Upper lobe of left lung (tissue), 6 donors: ENCODE results near the gene CETN3. TPM values are rescaled to one million over a fixed set of nuclear protein-coding genes. Genes with fewer than 3 reads are reported as not detected.

Experiments
- ATAC-seq, 2 donors: fragments of 200-7000 bp; cut with Tn5 transposase; one replicate each; pipeline ENCODE4 v1.9.1; 2022; ENCODE audit warnings: mild to moderate bottlenecking in 2 of 2, moderate library complexity in 2 of 2; ENCODE audit not compliant: low FRiP score in 2 of 2
- DNase-seq, 2 donors: peaks; one replicate each; pipeline ENCODE4 v3.0.0-alpha.2; 2019 to 2020
- H3K27ac ChIP-seq, 4 donors: fragments of 200-600 bp; sonication (generic); one replicate each; pipeline ENCODE4 v1.5.1; 2016 to 2019
- H3K27me3 ChIP-seq, 4 donors: fragments of 200-600 bp; sonication (generic); one replicate each; pipeline ENCODE4 v1.5.1; 2017 to 2019
- H3K36me3 ChIP-seq, 4 donors: fragments of 200-600 bp; sonication (generic); one replicate each; pipeline ENCODE4 v1.5.1; 2016 to 2019
- H3K4me1 ChIP-seq, 4 donors: fragments of 200-600 bp; sonication (generic); one replicate each; pipeline ENCODE4 v1.5.1; 2018 to 2019
- H3K4me3 ChIP-seq, 4 donors: fragments of 200-600 bp; sonication (generic); one replicate each; pipeline ENCODE4 v1.5.1; 2017 to 2019; ENCODE audit warnings: mild to moderate bottlenecking in 2 of 4, moderate library complexity in 1 of 4
- H3K9me3 ChIP-seq, 4 donors: fragments of 200-600 bp; sonication (generic); one replicate each; pipeline ENCODE4 v1.5.1; 2018 to 2019
- CTCF ChIP-seq, 6 experiments: fragments of 450-650 bp in 4 of 6; fragments of 200-600 bp in 2 of 6; sonication (generic) in 2 of 6; IDR thresholded peaks; one replicate each; pipeline ENCODE4 v1.5.1; 2016 to 2019; ENCODE audit warnings: antibody characterized with exemption in 6 of 6
- EP300 ChIP-seq, 4 donors: sonication (generic); formaldehyde crosslinking; IDR thresholded peaks; one replicate each; pipeline ENCODE4 v1.5.1; 2017; ENCODE audit warnings: antibody characterized with exemption in 4 of 4, control low read depth in 2 of 4
- POLR2A ChIP-seq, 4 donors: fragments of 450-650 bp; IDR thresholded peaks; one replicate each; pipeline ENCODE4 v1.5.1; 2016 to 2017; ENCODE audit warnings: antibody characterized with exemption in 4 of 4, mild to moderate bottlenecking in 2 of 4
- POLR2AphosphoS5 ChIP-seq, 2 donors: sonication (generic); formaldehyde crosslinking; IDR thresholded peaks; one replicate each; pipeline ENCODE4 v1.5.1; 2017; ENCODE audit warnings: antibody characterized with exemption in 2 of 2
- WGBS, 2 donors: methylation state at CpG; one replicate each; pipeline ENCODE4 v1.1.5; 2017 to 2018; 5-methylcytosine and 5-hydroxymethylcytosine counted together
- total RNA-seq, 6 donors: library from RNA; depleted of rRNA in 4 of 6; stranded (reverse); fragments of >200 nt in 4 of 6; gene quantifications; one replicate each; pipeline versions ENCODE4 v1.1.0 to v1.2.1, GENCODE V29; 2016 to 2021
- donor health status: DM: no; HTN: no; CAD: no; lungs with moderate emphysema.
- donor health status: DM: no; HTN: yes; CAD: no; lungs with severe emphysema.

The CETN3 gene
- total RNA-seq, 6 donors from 2014 or later, result 3.3 to 28.5 (median 11.7) TPM

DNA sequence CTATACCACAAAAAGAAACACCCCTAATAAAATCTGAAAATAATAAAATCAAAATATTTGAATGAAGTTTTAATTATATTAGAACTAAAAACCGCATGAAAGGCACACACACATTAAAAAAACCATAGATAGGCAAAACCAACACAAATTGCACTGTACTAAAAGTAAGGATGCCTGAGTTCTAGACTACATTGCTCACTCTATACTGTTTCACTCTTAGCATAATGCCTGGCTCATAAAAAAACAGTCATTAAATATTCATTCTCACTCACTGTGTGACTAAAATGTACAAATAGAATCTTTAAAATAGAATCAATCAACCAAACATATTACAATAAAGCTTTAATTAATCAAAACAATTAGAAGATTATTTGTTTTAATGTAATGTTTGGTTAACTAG lies 41.7 kb downstream of the CETN3 start:
- Histone ChIP-seq H3K27me3 (no peaks in the 10 kb centered on the region), H3K27ac (no peak overlapping the region)
- 79 to 89% methylated on average over 1 of the region's 1 CpG for WGBS, 2 donors

DNA sequence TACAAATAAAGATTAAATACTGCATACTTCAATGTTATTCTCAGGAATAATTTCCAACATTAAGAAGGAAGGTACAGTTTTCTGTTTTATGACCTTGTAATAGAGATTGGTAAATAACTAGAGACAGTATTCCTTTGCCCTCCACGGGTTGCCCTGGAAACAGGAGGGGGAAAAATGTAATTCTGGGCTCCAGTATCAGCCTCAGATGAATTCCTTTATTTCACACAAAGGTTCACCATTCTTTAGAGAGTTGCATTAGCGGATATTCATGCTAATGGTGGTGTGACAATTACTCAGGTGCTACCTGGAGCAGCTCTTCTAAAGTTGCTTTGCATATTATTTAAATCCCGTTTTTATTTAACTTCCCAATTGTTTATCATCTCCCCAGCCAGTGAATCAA lies 42.6 kb downstream of the CETN3 start:
- WGBS, 2 donors, result 52 to 59% methylated on average over 3 of the region's 3 CpGs
- DNase-seq, result no peak
- Histone ChIP-seq H3K4me1 (no peaks in the 10 kb centered on the region), H3K36me3 (no peaks in the 10 kb centered on the region), H3K27me3 (no peaks in the 10 kb centered on the region), H3K27ac (no peak overlapping the region), H3K4me3 (no peak overlapping the region), H3K9me3 (peaks cover 0 to 7% (median 3%) of the 10 kb centered on the region in 4 donors)
- no peak for ATAC-seq
- TF ChIP-seq POLR2AphosphoS5 (IDR thresholded peaks at IDR 0.05) (no peak), POLR2A (IDR thresholded peaks at IDR 0.05) (no peak), CTCF (IDR thresholded peaks at IDR 0.05) (no peak), EP300 (IDR thresholded peaks at IDR 0.05) (no peak)

More for the DNA sequence above, 41.7 kb downstream of the CETN3 start:
- Histone ChIP-seq H3K36me3 (no peaks in the 10 kb centered on the region), H3K9me3 (peaks cover 0 to 7% (median 3%) of the 10 kb centered on the region in 4 donors), H3K4me3 (no peak overlapping the region), H3K4me1 (no peaks in the 10 kb centered on the region)
- TF ChIP-seq POLR2AphosphoS5 (IDR thresholded peaks at IDR 0.05), result no peak
- TF ChIP-seq CTCF (IDR thresholded peaks at IDR 0.05), result no peak
- TF ChIP-seq POLR2A (IDR thresholded peaks at IDR 0.05), result no peak
- TF ChIP-seq EP300 (IDR thresholded peaks at IDR 0.05), result no peak
- no peak for DNase-seq
- ATAC-seq, result no peak

DNA sequence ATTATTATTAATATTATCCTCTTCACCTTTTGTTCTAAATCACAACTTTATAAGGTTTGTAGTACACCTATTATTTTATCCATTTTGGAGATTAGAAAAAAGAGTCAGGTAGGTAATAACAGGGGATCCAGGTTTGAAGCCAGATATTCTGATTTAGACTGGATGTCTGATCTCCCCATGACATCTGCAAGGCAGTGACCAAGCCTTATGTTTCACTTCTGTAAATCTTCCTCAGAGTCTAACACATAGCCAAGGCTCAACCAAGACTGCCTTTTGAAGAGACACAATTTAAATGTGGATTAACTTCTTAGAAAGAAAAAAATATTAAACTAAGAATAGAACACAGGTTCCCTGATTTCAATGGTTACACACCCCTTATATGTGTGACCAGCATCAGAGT lies 44.2 kb downstream of the CETN3 start:
- no peaks in the 10 kb centered on the region for H3K4me1 ChIP-seq
- TF ChIP-seq EP300 (IDR thresholded peaks at IDR 0.05), result no peak
- H3K4me3 ChIP-seq, result no peak overlapping the region
- DNase-seq (no peak), ATAC-seq (no peak)
- no peak overlapping the region for H3K27ac ChIP-seq
- H3K9me3 ChIP-seq, result no peaks in the 10 kb centered on the region
- no peaks in the 10 kb centered on the region for H3K36me3 ChIP-seq
- no peaks in the 10 kb centered on the region for H3K27me3 ChIP-seq

DNA sequence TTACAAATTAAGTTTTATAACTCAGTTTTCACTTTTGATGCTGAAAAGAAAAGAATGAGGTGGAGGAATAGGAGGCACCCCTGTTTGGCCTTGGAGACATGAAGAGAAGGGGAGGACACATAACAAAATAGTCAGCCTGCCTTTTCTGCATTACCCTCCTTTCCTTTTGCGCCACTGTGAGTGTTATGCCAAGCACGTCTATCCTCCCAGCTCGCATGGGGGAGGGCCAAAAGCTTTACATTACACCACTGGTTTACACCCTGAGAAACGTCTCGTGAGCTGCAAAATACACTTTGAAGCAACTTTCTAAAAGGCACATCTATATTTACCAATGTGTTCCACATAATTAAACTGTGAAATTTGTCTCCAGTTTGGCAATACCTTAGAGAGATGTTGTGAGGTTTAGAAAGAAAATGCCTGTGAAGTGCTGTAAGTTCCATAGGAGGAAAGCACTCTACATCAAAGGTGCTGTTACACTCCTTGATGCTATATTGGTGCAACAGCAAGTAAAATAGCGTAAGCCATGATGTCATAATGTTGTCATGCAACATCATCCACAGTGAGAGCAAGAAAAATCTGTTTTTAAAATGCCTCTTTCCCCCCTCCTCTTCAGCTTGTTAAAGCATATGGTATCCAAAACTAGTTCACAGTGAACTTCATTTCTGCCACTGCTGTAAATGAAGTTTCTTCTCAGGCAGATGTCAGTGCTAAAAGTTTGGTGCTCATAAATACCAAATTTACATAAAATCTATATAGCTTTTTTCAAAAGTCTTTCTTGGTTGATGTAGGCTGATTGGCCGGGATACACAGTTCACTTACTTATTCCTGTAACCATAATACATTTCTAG lies 50.3 kb downstream of the CETN3 start:
- Histone ChIP-seq H3K4me3 (no peak overlapping the region), H3K27me3 (no peaks in the 10 kb centered on the region), H3K4me1 (no peaks in the 10 kb centered on the region), H3K36me3 (no peaks in the 10 kb centered on the region), H3K27ac (no peak overlapping the region), H3K9me3 (no peaks in the 10 kb centered on the region)
- 86 to 87% methylated on average over 7 of the region's 7 CpGs for WGBS, 2 donors
- TF ChIP-seq POLR2AphosphoS5 (IDR thresholded peaks at IDR 0.05), result no peak
- TF ChIP-seq CTCF (IDR thresholded peaks at IDR 0.05), result no peak
- no peak for TF ChIP-seq POLR2A (IDR thresholded peaks at IDR 0.05)
- DNase-seq (no peak), ATAC-seq (no peak)

GRCh38 chr5:90356622-90357021 lies 52.9 kb downstream of the CETN3 start:
- Histone ChIP-seq H3K9me3 (no peaks in the 10 kb centered on the region), H3K27ac (no peak overlapping the region), H3K4me1 (no peaks in the 10 kb centered on the region), H3K36me3 (no peaks in the 10 kb centered on the region), H3K27me3 (no peaks in the 10 kb centered on the region), H3K4me3 (no peak overlapping the region)
- DNase-seq (no peak), ATAC-seq (no peak)
- TF ChIP-seq POLR2AphosphoS5 (IDR thresholded peaks at IDR 0.05) (no peak), POLR2A (IDR thresholded peaks at IDR 0.05) (no peak), CTCF (IDR thresholded peaks at IDR 0.05) (no peak), EP300 (IDR thresholded peaks at IDR 0.05) (no peak)
- WGBS, 2 donors, result 52 to 53% methylated on average over 6 of the region's 6 CpGs
